SK-N-SH (cell line): ENCODE results near the gene C3orf85.

ENCODE experiments used
- EP300 ChIP-seq, 2 experiments: IDR thresholded peaks; 2 replicates each; pipeline versions ENCODE4 v1.4.0 to v1.6.1; 2012; ENCODE audit warnings: borderline replicate concordance in 1 of 2, low read depth in 1 of 2, low read length in 1 of 2
- EZH2phosphoT487 ChIP-seq: fragments of 200-600 bp; sonication (generic); IDR thresholded peaks from 2 replicates; pipeline ENCODE4 v1.6.1; 2017; ENCODE audit warnings: low read depth, mixed run types, mild to moderate bottlenecking, antibody characterized with exemption, moderate library complexity, borderline replicate concordance
- FOXM1 ChIP-seq: IDR thresholded peaks from 2 replicates; pipeline ENCODE4 v1.4.0; 2012; ENCODE audit warnings: low read depth, mild to moderate bottlenecking
- JUND ChIP-seq: IDR thresholded peaks from 2 replicates; pipeline ENCODE4 v1.4.0; 2012
- MEF2A ChIP-seq: IDR thresholded peaks from 2 replicates; pipeline ENCODE4 v1.4.0; 2012; ENCODE audit warnings: low read depth, borderline replicate concordance
- MXI1 ChIP-seq: IDR thresholded peaks from 2 replicates; pipeline ENCODE4 v1.6.1; 2012; ENCODE audit warnings: mild to moderate bottlenecking, low read depth, low read length, improper control_type of control experiment
- POLR2AphosphoS5 ChIP-seq: IDR thresholded peaks from 2 replicates; pipeline ENCODE4 v1.6.1; 2012; ENCODE audit warnings: low read depth, low read length
- RCOR1 ChIP-seq: fragments of 150-350 bp; IDR thresholded peaks from 2 replicates; pipeline ENCODE4 v1.6.1; 2017; ENCODE audit warnings: antibody characterized with exemption, low read length
- SIN3A ChIP-seq: IDR thresholded peaks from 2 replicates; pipeline ENCODE4 v1.6.1; 2012; ENCODE audit warnings: low read depth, mild to moderate bottlenecking, low read length, moderate library complexity, borderline replicate concordance
- USF1 ChIP-seq: IDR thresholded peaks from 2 replicates; pipeline ENCODE4 v1.4.0; 2012; ENCODE audit warnings: low read depth, borderline replicate concordance
- YY1 ChIP-seq: IDR thresholded peaks from 2 replicates; pipeline ENCODE4 v1.4.0; 2012; ENCODE audit warnings: low read depth, mild to moderate bottlenecking
- TF ChIP-seq, protein P1 (sequence below): fragments of 200-600 bp; sonication (generic); IDR thresholded peaks from 2 replicates; pipeline ENCODE4 v1.6.1; 2017; ENCODE audit warnings: antibody characterized with exemption, mild to moderate bottlenecking, moderate library complexity
- TF ChIP-seq, protein P2 (sequence below): IDR thresholded peaks from 2 replicates; pipeline ENCODE4 v1.4.0; 2012; ENCODE audit warnings: low read depth

GRCh38 chr3:109154979-109155378 is 18.5 kb downstream of the C3orf85 start:
- TF ChIP-seq POLR2AphosphoS5 (no peak), EP300 (IDR thresholded peaks at IDR 0.05; ENCODE audit: borderline replicate concordance in 1 of 2, low read depth in 1 of 2, low read length in 1 of 2) (no peak), FOXM1 (no peak), SIN3A (no peak), YY1 (no peak), MEF2A (no peak), MXI1 (no peak), EZH2phosphoT487 (no peak), USF1 (no peak), JUND (no peak), RCOR1 (no peak)
- TF ChIP-seq, protein P1, sequence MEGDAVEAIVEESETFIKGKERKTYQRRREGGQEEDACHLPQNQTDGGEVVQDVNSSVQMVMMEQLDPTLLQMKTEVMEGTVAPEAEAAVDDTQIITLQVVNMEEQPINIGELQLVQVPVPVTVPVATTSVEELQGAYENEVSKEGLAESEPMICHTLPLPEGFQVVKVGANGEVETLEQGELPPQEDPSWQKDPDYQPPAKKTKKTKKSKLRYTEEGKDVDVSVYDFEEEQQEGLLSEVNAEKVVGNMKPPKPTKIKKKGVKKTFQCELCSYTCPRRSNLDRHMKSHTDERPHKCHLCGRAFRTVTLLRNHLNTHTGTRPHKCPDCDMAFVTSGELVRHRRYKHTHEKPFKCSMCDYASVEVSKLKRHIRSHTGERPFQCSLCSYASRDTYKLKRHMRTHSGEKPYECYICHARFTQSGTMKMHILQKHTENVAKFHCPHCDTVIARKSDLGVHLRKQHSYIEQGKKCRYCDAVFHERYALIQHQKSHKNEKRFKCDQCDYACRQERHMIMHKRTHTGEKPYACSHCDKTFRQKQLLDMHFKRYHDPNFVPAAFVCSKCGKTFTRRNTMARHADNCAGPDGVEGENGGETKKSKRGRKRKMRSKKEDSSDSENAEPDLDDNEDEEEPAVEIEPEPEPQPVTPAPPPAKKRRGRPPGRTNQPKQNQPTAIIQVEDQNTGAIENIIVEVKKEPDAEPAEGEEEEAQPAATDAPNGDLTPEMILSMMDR = no peak
- TF ChIP-seq, protein P2, sequence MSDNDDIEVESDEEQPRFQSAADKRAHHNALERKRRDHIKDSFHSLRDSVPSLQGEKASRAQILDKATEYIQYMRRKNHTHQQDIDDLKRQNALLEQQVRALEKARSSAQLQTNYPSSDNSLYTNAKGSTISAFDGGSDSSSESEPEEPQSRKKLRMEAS = no peak
